Mucosa of rectum (tissue), 2 donors: ENCODE measurements around the gene IGF2BP2.

Source experiments
- H3K27ac ChIP-seq, 2 donors: one replicate each; pipeline ENCODE4 v1.7.0; 2013; ENCODE audit warnings: inconsistent platforms in 2 of 2, low read depth in 2 of 2, low read length in 2 of 2
- H3K27me3 ChIP-seq, 2 donors: one replicate each; pipeline ENCODE4 v1.7.0; 2013; ENCODE audit warnings: low read length in 2 of 2; ENCODE audit not compliant: control insufficient read depth in 2 of 2, insufficient read depth in 2 of 2
- H3K36me3 ChIP-seq, 2 donors: one replicate each; pipeline ENCODE4 v1.7.0; 2013; ENCODE audit warnings: low read length in 2 of 2; ENCODE audit not compliant: control insufficient read depth in 2 of 2, insufficient read depth in 2 of 2
- H3K4me1 ChIP-seq, 2 donors: one replicate each; pipeline ENCODE4 v1.7.0; 2013; ENCODE audit warnings: low read length in 2 of 2, mild to moderate bottlenecking in 1 of 2; ENCODE audit not compliant: control insufficient read depth in 2 of 2, insufficient read depth in 2 of 2
- H3K4me3 ChIP-seq, 2 donors: one replicate each; pipeline ENCODE4 v1.7.0; 2013; ENCODE audit warnings: low read length in 2 of 2
- H3K9ac ChIP-seq, 2 donors: one replicate each; pipeline ENCODE4 v1.7.0; 2013; ENCODE audit warnings: low read length in 2 of 2, low read depth in 1 of 2, mild to moderate bottlenecking in 1 of 2
- H3K9me3 ChIP-seq, 2 donors: one replicate each; pipeline ENCODE4 v1.7.0; 2013; ENCODE audit warnings: low read length in 2 of 2; ENCODE audit not compliant: control insufficient read depth in 2 of 2
- donor health status: healthy.
- donor health status: Normal muscosa, but diverticular disease.

Gene IGF2BP2

GRCh38 chr3:185631508-185632206 is 193.2 kb downstream of the IGF2BP2 start:
- H3K4me3 ChIP-seq = no peak overlapping the region
- H3K4me1 ChIP-seq = peaks cover 8 to 21% of the 10 kb centered on the region in 2 donors
- H3K27me3 ChIP-seq = no peaks in the 10 kb centered on the region

DNA sequence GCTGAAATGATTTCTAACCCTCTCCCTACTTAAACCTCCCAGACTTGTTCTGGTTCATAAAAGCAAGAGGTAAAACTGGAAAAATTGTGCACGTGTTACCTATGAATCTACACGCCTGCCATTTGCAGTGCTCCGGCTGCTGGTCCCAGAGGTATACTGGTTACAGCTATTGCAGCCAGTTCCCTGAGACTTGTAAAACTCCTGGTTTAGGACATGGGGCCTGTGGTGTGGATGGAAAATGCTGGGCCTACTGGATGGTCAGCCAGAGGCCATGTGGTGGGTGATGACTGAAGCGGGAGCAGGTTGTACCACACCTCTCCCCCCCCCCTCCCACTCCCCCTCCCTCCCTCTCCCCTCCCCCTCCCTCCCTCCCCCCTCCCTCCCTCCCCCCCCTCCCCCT is 193.7 kb downstream of the IGF2BP2 start:
- Histone ChIP-seq H3K9me3 (no peaks in the 10 kb centered on the region), H3K27me3 (no peaks in the 10 kb centered on the region), H3K4me1 (peaks cover 8 to 21% of the 10 kb centered on the region in 2 donors), H3K9ac (no peak overlapping the region), H3K4me3 (no peak overlapping the region), H3K36me3 (peaks cover 6 to 9% of the 10 kb centered on the region in 2 donors), H3K27ac (peak overlapping the region in 1 of 2 donors; percentile 61)

More at GRCh38 chr3:185631508-185632206, 193.2 kb downstream of the IGF2BP2 start:
- no peak overlapping the region for H3K27ac ChIP-seq
- no peaks in the 10 kb centered on the region for H3K9me3 ChIP-seq
- peaks cover 3 to 7% of the 10 kb centered on the region in 2 donors for H3K36me3 ChIP-seq
- no peak overlapping the region for H3K9ac ChIP-seq

GRCh38 chr3:185630182-185630622 is 194.6 kb downstream of the IGF2BP2 start:
- Histone ChIP-seq H3K9ac (no peak overlapping the region), H3K9me3 (no peaks in the 10 kb centered on the region), H3K4me1 (peaks cover 8 to 21% of the 10 kb centered on the region in 2 donors), H3K36me3 (peaks cover 13 to 18% of the 10 kb centered on the region in 2 donors), H3K4me3 (no peak overlapping the region), H3K27ac (peak overlapping the region; percentile 61 to 62), H3K27me3 (no peaks in the 10 kb centered on the region)

GRCh38 chr3:185629554-185630181 is 195.2 kb downstream of the IGF2BP2 start:
- no peaks in the 10 kb centered on the region for H3K9me3 ChIP-seq
- no peak overlapping the region for H3K9ac ChIP-seq
- H3K4me3 ChIP-seq = peak overlapping the region in 1 of 2 donors; percentile 32
- H3K4me1 ChIP-seq = peaks cover 8 to 21% of the 10 kb centered on the region in 2 donors
- H3K27me3 ChIP-seq = no peaks in the 10 kb centered on the region
- peaks cover 15 to 18% of the 10 kb centered on the region in 2 donors for H3K36me3 ChIP-seq
- peak overlapping the region; percentile 61 to 62 for H3K27ac ChIP-seq

DNA sequence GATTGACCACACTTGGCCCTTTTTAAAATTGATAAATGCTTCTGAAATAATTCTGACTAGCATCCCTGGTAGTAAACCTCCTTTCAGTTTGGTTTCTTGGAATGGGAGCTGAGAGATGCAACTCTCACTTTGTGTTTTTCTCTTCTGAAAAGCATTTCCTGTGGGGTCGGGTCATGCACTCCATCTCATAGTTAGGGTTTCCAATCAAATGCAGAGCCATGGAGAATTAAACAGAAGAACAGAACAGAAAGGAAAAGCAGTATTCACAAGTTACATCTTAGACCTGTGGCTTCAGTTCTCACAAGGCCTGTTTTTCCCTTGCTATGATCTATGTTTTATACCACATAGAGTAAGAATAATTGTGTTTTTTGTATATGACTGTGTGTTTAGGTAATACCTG is 199.1 kb downstream of the IGF2BP2 start:
- Histone ChIP-seq H3K27ac (no peak overlapping the region), H3K27me3 (no peaks in the 10 kb centered on the region), H3K4me1 (peaks cover 8 to 18% of the 10 kb centered on the region in 2 donors), H3K9me3 (no peaks in the 10 kb centered on the region), H3K36me3 (peaks cover 25 to 32% of the 10 kb centered on the region in 2 donors), H3K9ac (no peak overlapping the region), H3K4me3 (no peak overlapping the region)

GRCh38 chr3:185623939-185624665 is 200.7 kb downstream of the IGF2BP2 start:
- peaks cover 4 to 6% of the 10 kb centered on the region in 2 donors for H3K4me1 ChIP-seq
- no peak overlapping the region for H3K9ac ChIP-seq
- no peak overlapping the region for H3K4me3 ChIP-seq
- no peaks in the 10 kb centered on the region for H3K27me3 ChIP-seq
- H3K36me3 ChIP-seq = peaks cover 29 to 35% of the 10 kb centered on the region in 2 donors
- H3K27ac ChIP-seq = no peak overlapping the region
- H3K9me3 ChIP-seq = no peaks in the 10 kb centered on the region

GRCh38 chr3:185613016-185613415 is 211.8 kb downstream of the IGF2BP2 start:
- H3K27me3 ChIP-seq = no peaks in the 10 kb centered on the region
- H3K9ac ChIP-seq = no peak overlapping the region
- no peak overlapping the region for H3K27ac ChIP-seq
- no peaks in the 10 kb centered on the region for H3K9me3 ChIP-seq
- no peaks in the 10 kb centered on the region for H3K4me1 ChIP-seq
- H3K36me3 ChIP-seq = peaks cover 47 to 53% of the 10 kb centered on the region in 2 donors
- H3K4me3 ChIP-seq = no peak overlapping the region

DNA sequence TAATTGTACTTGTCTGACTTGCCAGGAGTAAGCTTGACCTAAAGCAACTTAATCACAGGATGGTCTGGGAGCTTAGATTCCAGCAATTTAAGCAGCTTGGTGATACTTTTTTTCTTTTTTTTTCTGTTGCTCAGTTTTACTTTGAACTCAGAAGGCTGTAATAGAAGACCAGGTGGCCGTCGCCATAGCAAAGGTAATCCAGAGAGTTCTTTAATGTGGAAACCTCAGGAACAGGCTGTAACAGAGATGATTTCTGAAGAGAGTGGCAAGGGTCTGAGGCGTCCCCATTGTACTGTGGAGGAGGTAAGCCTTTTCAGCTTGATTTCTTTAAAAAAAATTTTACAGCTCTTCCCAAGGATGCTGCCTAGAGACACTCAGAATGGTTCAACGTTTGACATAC is 218.6 kb downstream of the IGF2BP2 start:
- Histone ChIP-seq H3K27me3 (no peaks in the 10 kb centered on the region), H3K36me3 (peaks cover 29 to 38% of the 10 kb centered on the region in 2 donors), H3K9me3 (no peaks in the 10 kb centered on the region), H3K4me1 (no peaks in the 10 kb centered on the region), H3K4me3 (no peak overlapping the region), H3K9ac (no peak overlapping the region), H3K27ac (no peak overlapping the region)

DNA sequence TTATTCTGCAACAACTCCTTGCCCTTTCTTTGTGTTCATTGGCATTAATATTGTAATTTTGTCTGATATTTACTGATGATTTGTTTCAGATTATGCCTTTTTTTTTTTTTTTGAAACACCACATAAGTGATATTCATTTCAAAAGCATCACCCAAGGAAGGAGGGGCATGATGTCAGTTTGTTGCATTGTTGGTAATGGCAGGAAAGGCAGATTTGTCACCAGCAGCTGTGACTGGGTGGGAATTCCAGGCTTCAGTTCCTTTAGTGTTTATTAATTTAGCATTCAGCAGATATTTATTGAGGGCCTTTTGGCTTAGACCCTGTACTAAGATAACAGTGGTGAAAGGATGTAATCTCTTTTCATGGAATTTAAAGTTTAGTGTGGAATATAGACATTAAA is 219.3 kb downstream of the IGF2BP2 start:
- no peaks in the 10 kb centered on the region for H3K4me1 ChIP-seq
- H3K9me3 ChIP-seq = no peaks in the 10 kb centered on the region
- no peak overlapping the region for H3K4me3 ChIP-seq
- peaks cover 29 to 39% of the 10 kb centered on the region in 2 donors for H3K36me3 ChIP-seq
- H3K27me3 ChIP-seq = no peaks in the 10 kb centered on the region
- no peak overlapping the region for H3K27ac ChIP-seq
- no peak overlapping the region for H3K9ac ChIP-seq

GRCh38 chr3:185595526-185595925 is 229.3 kb downstream of the IGF2BP2 start:
- Histone ChIP-seq H3K4me3 (no peak overlapping the region), H3K27me3 (no peaks in the 10 kb centered on the region), H3K27ac (no peak overlapping the region), H3K4me1 (no peaks in the 10 kb centered on the region), H3K9ac (no peak overlapping the region), H3K9me3 (no peaks in the 10 kb centered on the region), H3K36me3 (peaks cover 6 to 13% of the 10 kb centered on the region in 2 donors)
